ENCODE data around the gene LIPH.

DNA sequence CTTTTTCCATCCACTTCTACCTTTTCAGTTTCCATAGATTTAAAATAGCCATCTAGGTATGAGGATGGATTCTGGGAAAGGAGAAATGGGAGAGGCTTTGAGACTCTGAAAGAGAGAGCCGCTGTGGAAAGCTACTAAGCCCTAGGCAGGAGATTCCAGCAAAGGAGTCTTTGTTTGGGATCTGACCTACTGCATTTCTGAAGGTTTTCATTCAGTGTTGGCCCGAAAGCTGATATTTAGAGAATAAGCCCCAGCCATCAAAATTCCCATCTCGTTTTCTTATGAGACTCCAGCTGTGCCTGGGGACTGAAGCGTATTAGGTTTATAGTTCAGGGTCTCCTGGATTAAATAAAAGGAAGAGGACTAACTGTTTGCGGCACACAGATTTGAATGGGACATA lies 19.5 kb downstream of the LIPH start:
- TF ChIP-seq POLR2AphosphoS5 (IDR thresholded peaks at IDR 0.05; ENCODE audit: borderline replicate concordance, low read depth, low read length) (no peak), EZH2 (IDR thresholded peaks at IDR 0.05) (no peak), FOXP2 (optimal IDR thresholded peaks at IDR 0.05; ENCODE audit: control extremely low read depth, extremely low read length, insufficient read depth) (no peak)

Data from SK-N-MC (cell line).